HepG2 (cell line): Measurements from ENCODE around the gene CCDC142. TPM values are rescaled to one million over a fixed set of nuclear protein-coding genes. Genes with fewer than 3 reads are reported as not detected.
A peak's percentile ranks its signal among the peaks of the same experiment; 100 is the strongest.

Experiments used
- E2F1 ChIP-seq: sonication (generic); formaldehyde crosslinking; IDR thresholded peaks from 2 replicates; pipeline ENCODE4 v1.5.0; 2020; ENCODE audit warnings: missing genetic modification reagents
- HNRNPL ChIP-seq: fragments of 200-400 bp; formaldehyde crosslinking; IDR thresholded peaks from 2 replicates; pipeline ENCODE4 v1.6.1; 2017; ENCODE audit warnings: mild to moderate bottlenecking, low read depth, low read length
- MLXIP ChIP-seq: sonication (generic); formaldehyde crosslinking; IDR thresholded peaks from 2 replicates; pipeline ENCODE4 v1.9.0; 2021; ENCODE audit warnings: missing genetic modification reagents, borderline replicate concordance
- NFE2L2 ChIP-seq: fragments of 150-350 bp; IDR thresholded peaks from 2 replicates; pipeline ENCODE4 v1.6.1; 2014; ENCODE audit warnings: low read length
- PHB2 ChIP-seq: fragments of 450-650 bp; IDR thresholded peaks from 2 replicates; pipeline ENCODE4 v1.6.1; 2018; ENCODE audit not compliant: partially characterized antibody
- PLRG1 ChIP-seq: fragments of 450-650 bp; conservative IDR thresholded peaks from 2 replicates; pipeline ENCODE4 v1.6.1; 2016
- THAP7 ChIP-seq: sonication (generic); formaldehyde crosslinking; IDR thresholded peaks from 2 replicates; pipeline ENCODE4 v1.8.1; 2023; ENCODE audit warnings: mild to moderate bottlenecking, missing genetic modification reagents
- ZBTB40 ChIP-seq, 2 experiments: fragments of 450-650 bp in 1 of 2; sonication (generic) in 1 of 2; formaldehyde crosslinking in 1 of 2; IDR thresholded peaks; 2 replicates each; pipeline versions ENCODE4 v1.6.1 to v1.8.0; 2016 to 2022; ENCODE audit warnings: antibody characterized with exemption in 1 of 2, mild to moderate bottlenecking in 1 of 2, missing genetic modification reagents in 1 of 2
- ZBTB42 ChIP-seq: sonication (generic); formaldehyde crosslinking; IDR thresholded peaks from 2 replicates; pipeline ENCODE4 v1.5.0; 2020; ENCODE audit warnings: mild to moderate bottlenecking, missing genetic modification reagents
- ZNF34 ChIP-seq: sonication (generic); formaldehyde crosslinking; IDR thresholded peaks from 2 replicates; pipeline ENCODE4 v1.4.0; 2020; ENCODE audit warnings: mild to moderate bottlenecking, missing genetic modification reagents, borderline replicate concordance
- ZNF652 ChIP-seq: IDR thresholded peaks from 2 replicates; pipeline ENCODE4 v1.6.1; 2016; ENCODE audit warnings: low read depth, borderline replicate concordance
- ZNF724P ChIP-seq: sonication (generic); formaldehyde crosslinking; IDR thresholded peaks from 2 replicates; pipeline ENCODE4 v1.8.0; 2022; ENCODE audit warnings: missing genetic modification reagents, borderline replicate concordance
- polyA plus RNA-seq, 8 experiments: library from polyadenylated mRNA; depleted of rRNA in 3 of 8; stranded (reverse) in 7 of 8; unstranded in 1 of 8; fragments of >200 nt; fragmentation: Illumina TruSeq in 4 of 8; extraction: Trizol in 4 of 8; gene quantifications; 2 replicates each; pipeline versions ENCODE4 v1.2.1 to v1.2.3, GENCODE V29; 2011 to 2016; ENCODE audit warnings: low read depth in 4 of 8, missing spikeins in 1 of 8, mixed read lengths in 1 of 8; ENCODE audit not compliant: insufficient read depth in 1 of 8
- total RNA-seq, 5 experiments: library from RNA; depleted of rRNA; stranded (reverse); fragments of >200 nt; fragmentation: Illumina TruSeq; extraction: Trizol; gene quantifications; 2 replicates each; pipeline ENCODE4 v1.2.3, GENCODE V29; 2016; ENCODE audit warnings: low read depth in 1 of 5

CCDC142 gene
- total and polyA plus RNA-seq, 2 of the 13 experiments (the other 11 are each of a cell fraction or from before 2014, with no cell fraction given) = 14.7 to 30.4 TPM

GRCh38 chr2:74502720-74503505 lies 20.1 kb upstream of the CCDC142 start (continued):
- no peak for TF ChIP-seq ZBTB40 (IDR thresholded peaks at IDR 0.05)
- peak; percentile 67; the same call in 1 of the 2 replicates for TF ChIP-seq ZBTB40 (CRISPR knock-in tag; IDR thresholded peaks at IDR 0.05)
- no peak for TF ChIP-seq NFE2L2
- TF ChIP-seq MLXIP (CRISPR knock-in tag) = no peak
- TF ChIP-seq PHB2 = no peak
- TF ChIP-seq ZNF724P (CRISPR knock-in tag) = no peak; the same call in 1 of the 2 replicates
- no peak for TF ChIP-seq ZBTB42
- TF ChIP-seq ZNF34 (CRISPR knock-in tag) = peak; percentile 77; the same call in 1 of the 2 replicates
- TF ChIP-seq HNRNPL = peak; percentile 42; the same call in 1 of the 2 replicates
- no peak for TF ChIP-seq ZNF652 (CRISPR knock-in tag)
- no peak for TF ChIP-seq PLRG1
- no peak for TF ChIP-seq THAP7 (CRISPR knock-in tag)
- peak; percentile 10; the same call in 1 of the 2 replicates for TF ChIP-seq E2F1 (CRISPR knock-in tag)
